Uterus (tissue), 2 donors: Measurements from ENCODE around the gene CRIP1.

ENCODE experiments used
- POLR2A ChIP-seq, 2 donors: fragments of 450-650 bp; IDR thresholded peaks; one replicate each; pipeline ENCODE4 v1.6.1; 2016; ENCODE audit warnings: antibody characterized with exemption in 2 of 2, mild to moderate bottlenecking in 1 of 2, moderate library complexity in 1 of 2
- TF ChIP-seq, protein P1 (sequence below), 4 experiments: fragments of 200-600 bp in 2 of 4; fragments of 450-650 bp in 2 of 4; sonication (generic) in 2 of 4; IDR thresholded peaks; one replicate each; pipeline ENCODE4 v1.5.1; 2016 to 2019; ENCODE audit warnings: antibody characterized with exemption in 4 of 4, mild to moderate bottlenecking in 2 of 4, moderate library complexity in 1 of 4

DNA sequence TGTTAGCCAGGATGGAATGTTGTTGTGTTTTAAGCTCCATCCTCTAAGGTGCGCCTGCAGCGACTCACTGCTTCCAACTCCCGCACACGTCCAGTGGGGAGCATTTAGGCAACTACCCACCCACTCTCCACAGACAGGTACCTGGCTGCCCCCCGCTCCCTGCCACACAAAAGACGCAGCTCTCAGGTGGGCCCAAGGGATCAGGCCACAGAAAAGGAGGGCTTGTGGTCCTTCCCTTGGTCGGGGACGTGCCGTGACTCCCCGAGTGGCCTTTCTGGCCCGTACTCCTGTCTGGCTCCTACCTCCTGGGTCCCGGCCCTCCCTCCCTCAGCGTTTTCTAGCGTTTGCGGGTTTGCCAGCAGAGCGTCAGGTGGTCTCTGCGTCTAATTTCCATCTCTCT, 20.6 kb downstream of the CRIP1 start:
- TF ChIP-seq, protein P1, sequence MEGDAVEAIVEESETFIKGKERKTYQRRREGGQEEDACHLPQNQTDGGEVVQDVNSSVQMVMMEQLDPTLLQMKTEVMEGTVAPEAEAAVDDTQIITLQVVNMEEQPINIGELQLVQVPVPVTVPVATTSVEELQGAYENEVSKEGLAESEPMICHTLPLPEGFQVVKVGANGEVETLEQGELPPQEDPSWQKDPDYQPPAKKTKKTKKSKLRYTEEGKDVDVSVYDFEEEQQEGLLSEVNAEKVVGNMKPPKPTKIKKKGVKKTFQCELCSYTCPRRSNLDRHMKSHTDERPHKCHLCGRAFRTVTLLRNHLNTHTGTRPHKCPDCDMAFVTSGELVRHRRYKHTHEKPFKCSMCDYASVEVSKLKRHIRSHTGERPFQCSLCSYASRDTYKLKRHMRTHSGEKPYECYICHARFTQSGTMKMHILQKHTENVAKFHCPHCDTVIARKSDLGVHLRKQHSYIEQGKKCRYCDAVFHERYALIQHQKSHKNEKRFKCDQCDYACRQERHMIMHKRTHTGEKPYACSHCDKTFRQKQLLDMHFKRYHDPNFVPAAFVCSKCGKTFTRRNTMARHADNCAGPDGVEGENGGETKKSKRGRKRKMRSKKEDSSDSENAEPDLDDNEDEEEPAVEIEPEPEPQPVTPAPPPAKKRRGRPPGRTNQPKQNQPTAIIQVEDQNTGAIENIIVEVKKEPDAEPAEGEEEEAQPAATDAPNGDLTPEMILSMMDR (IDR thresholded peaks at IDR 0.05) = no peak
- TF ChIP-seq POLR2A (IDR thresholded peaks at IDR 0.05) = no peak
